ENCODE measurements around the gene ZFAND3. TPM values are rescaled to one million over a fixed set of nuclear protein-coding genes. Genes with fewer than 3 reads are reported as not detected.

Gene ZFAND3
- total and polyA plus RNA-seq, 2 donors (not counting 3 experiments of a cell fraction or from before 2014, with no cell fraction given): 15.4 to 54.2 TPM

GRCh38 chr6:37987559-37987958, 168.0 kb downstream of the ZFAND3 start:
- no peak for FAIRE-seq
- ChIA-PET POLR2A (interaction anchor here (1.4 kb wide), 1 partner anchor 169 kb away, joined by 3 read pairs; no protein-coding TSS in a partner anchor), CTCF (interaction anchor here (0.9 to 1.4 kb wide), 3 partner anchors 67 to 196 kb away, joined by 3 to 4 read pairs (median 3); no protein-coding TSS in a partner anchor)
- H3K4me3 ChIP-seq (replicated peaks in 1 of 3; ENCODE audit: insufficient read depth in 1 of 3, low read depth in 1 of 3, low read length in 3 of 3): no peak overlapping the region
- no peaks in the 10 kb centered on the region for H3K27me3 ChIP-seq (ENCODE audit: control insufficient read depth in 2 of 2, insufficient read depth in 2 of 2, low read length in 2 of 2)
- peaks cover 68% of the 10 kb centered on the region for H3K79me2 ChIP-seq (ENCODE audit: control insufficient read depth, insufficient read depth, low read length)
- H3K9ac ChIP-seq (replicated peaks; ENCODE audit: extremely low read depth, insufficient read depth, low read length): no peak overlapping the region
- intact Hi-C loops (cut with micrococcal nuclease): no loop called here
- H3K9me3 ChIP-seq (replicated peaks; ENCODE audit: control insufficient read depth, insufficient read depth, low read length): no peaks in the 10 kb centered on the region
- dilution Hi-C loops (cut with MboI; ENCODE audit: extremely low pct_ligation_motif_present, low sequenced_read_pairs): no loop called here
- no TSS peak for BruUV-seq (replicated peaks)
- DNase-seq (ENCODE audit: low read depth, low spot score): no peak
- no peak overlapping the region for H3K4me2 ChIP-seq (ENCODE audit: insufficient read depth, low read length)
- no peaks in the 10 kb centered on the region for H3K36me3 ChIP-seq (ENCODE audit: control insufficient read depth in 2 of 2, extremely low read depth in 1 of 2, insufficient read depth in 2 of 2, low read length in 2 of 2)
- no peak overlapping the region for H3K27ac ChIP-seq (ENCODE audit: insufficient read depth, low read depth, low read length)
- no peaks in the 10 kb centered on the region for H3K4me1 ChIP-seq (ENCODE audit: control insufficient read depth, extremely low read depth, insufficient read depth, low read length)
- no peak overlapping the region for H2AFZ ChIP-seq (ENCODE audit: low read depth, low read length)
- no peaks in the 10 kb centered on the region for H3K9me1 ChIP-seq (replicated peaks; ENCODE audit: control insufficient read depth, extremely low read depth, insufficient read depth, low read length)
- H4K20me1 ChIP-seq (replicated peaks; ENCODE audit: control insufficient read depth, extremely low read depth, insufficient read depth, low read length): peaks cover 22% of the 10 kb centered on the region
- TF ChIP-seq EZH2 (IDR thresholded peaks at IDR 0.05; ENCODE audit: borderline replicate concordance, low read depth, low read length, severe bottlenecking) (no peak), MYC (IDR thresholded peaks at IDR 0.05; ENCODE audit: low read depth, low read length) (no peak), JUN (IDR thresholded peaks at IDR 0.05; ENCODE audit: borderline replicate concordance, insufficient read depth, insufficient read length, low read depth) (no peak), GATA2 (IDR thresholded peaks at IDR 0.05; ENCODE audit: insufficient read depth, insufficient read length, low read depth, low read length) (no peak), MAX (IDR thresholded peaks at IDR 0.05; ENCODE audit: insufficient read depth, insufficient read length) (no peak), FOS (IDR thresholded peaks at IDR 0.05; ENCODE audit: borderline replicate concordance, insufficient read depth, low read length) (no peak), CTCF (IDR thresholded peaks at IDR 0.05; ENCODE audit: extremely low read depth in 1 of 2, insufficient read depth in 1 of 2, low read depth in 1 of 2, low read length in 2 of 2) (no peak), POLR2A (IDR thresholded peaks at IDR 0.05; ENCODE audit: low read depth, low read length) (no peak), POLR2AphosphoS5 (IDR thresholded peaks at IDR 0.05; ENCODE audit: insufficient read depth, low read depth, low read length) (no peak)
